Measurements from ENCODE around the gene KRTAP6-1.

The KRTAP6-1 gene

DNA sequence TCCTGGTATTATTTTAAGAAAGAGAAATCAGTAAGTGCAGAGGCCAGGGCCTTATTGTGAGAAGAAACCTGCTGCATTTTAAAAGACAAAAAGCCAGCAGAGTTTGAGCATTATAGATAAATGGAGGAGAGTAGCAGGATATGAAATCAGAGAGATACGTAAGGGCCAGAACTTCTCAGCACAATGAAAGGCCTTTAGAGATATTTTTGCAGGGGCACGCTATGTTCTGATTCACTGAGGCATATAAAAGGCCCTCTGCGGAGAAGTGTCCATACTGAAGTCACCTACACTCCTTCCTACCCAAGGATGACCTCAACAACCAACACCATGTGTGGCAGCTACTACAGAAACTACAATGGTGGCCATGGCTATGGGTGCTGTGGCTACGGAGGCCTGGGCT lies 21.6 kb downstream of the KRTAP6-1 start, which contains the start of gene KRTAP6-3:
Gene KRTAP6-3 (plus strand): TSS at position 301 of the 400 bp plus-strand sequence. CDS start 6 bp downstream, at position 307.
- no peak for DNase-seq (ENCODE audit: low read depth, low spot score)
- ChIA-PET CTCF (no interaction called here), POLR2A (no interaction called here)

DNA sequence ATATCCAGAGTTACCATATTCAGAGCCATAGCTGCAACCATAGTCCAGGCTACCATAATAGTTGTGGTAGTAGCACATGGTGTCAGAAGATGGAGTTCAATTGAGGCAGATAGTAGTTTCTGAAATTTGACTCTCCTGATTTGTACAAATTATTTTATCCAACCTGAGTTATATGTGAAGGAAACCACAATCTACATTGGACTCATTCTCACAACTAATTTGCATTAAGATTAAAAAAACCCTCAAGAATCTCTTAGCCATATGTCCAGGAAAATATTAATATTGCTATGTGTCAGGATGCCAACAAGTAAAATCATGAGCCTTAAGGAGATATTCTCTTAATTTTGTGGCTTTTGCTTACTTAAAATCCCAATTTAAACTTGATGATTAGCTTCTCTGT lies 23.4 kb downstream of the KRTAP6-1 start, which contains the start of gene KRTAP22-2:
Gene KRTAP22-2 (minus strand): TSS at position 101 of the 400 bp plus-strand sequence.
- no peak for DNase-seq (ENCODE audit: low read depth, low spot score)
- H3K4me3 ChIP-seq (ENCODE audit: low read depth, low read length) = no peak within 1 kb of the TSS
- POLR2A ChIA-PET = no interaction called here
- CTCF ChIA-PET = no interaction called here
- no peak for TF ChIP-seq CTCF (IDR thresholded peaks at IDR 0.05; ENCODE audit: insufficient read depth, low read length, missing control alignments)

More for the DNA sequence above, 21.6 kb downstream of the KRTAP6-1 start, which contains the start of gene KRTAP6-3:
- no peak within 1 kb of the TSS for H3K4me3 ChIP-seq (ENCODE audit: low read depth, low read length)
- TF ChIP-seq CTCF (IDR thresholded peaks at IDR 0.05; ENCODE audit: insufficient read depth, low read length, missing control alignments) = no peak

- CTCF ChIA-PET = no interaction called here
- no peak overlapping the region for H3K4me3 ChIP-seq (ENCODE audit: low read depth, low read length)
- TF ChIP-seq CTCF (IDR thresholded peaks at IDR 0.05; ENCODE audit: insufficient read depth, low read length, missing control alignments) = no peak
- POLR2A ChIA-PET = no interaction called here
- DNase-seq (ENCODE audit: low read depth, low spot score) = no peak
Observed at GRCh38 chr21:30582870-30583269, 30.9 kb downstream of the KRTAP6-1 start.

- DNase-seq (ENCODE audit: low read depth, low spot score) = no peak
- POLR2A ChIA-PET = no interaction called here
- TF ChIP-seq CTCF (IDR thresholded peaks at IDR 0.05; ENCODE audit: insufficient read depth, low read length, missing control alignments) = no peak
- H3K4me3 ChIP-seq (ENCODE audit: low read depth, low read length) = no peak overlapping the region
- CTCF ChIA-PET = no interaction called here
Observed at GRCh38 chr21:30580132-30580531, 33.6 kb downstream of the KRTAP6-1 start.

DNA sequence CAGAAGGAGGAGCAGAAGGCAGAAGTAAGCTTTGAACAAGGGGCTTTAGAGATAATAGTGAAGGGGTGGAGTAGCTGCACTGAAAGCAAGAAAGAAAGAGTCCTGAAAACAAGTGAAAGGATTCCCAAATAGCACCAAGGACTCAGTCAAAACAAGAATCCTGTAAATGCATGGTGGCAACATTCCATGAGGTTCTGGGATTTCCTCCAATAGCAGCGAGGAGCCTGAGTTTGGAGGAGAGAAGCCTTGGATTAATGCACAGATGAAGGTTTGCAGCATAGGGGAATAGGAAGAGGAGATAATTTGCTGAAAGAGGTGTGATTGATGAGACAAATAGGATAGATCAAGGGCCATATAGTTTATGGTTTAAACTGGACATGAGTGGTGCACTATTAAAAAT lies 34.4 kb downstream of the KRTAP6-1 start:
- ChIA-PET POLR2A (no interaction called here), CTCF (no interaction called here)
- TF ChIP-seq CTCF (IDR thresholded peaks at IDR 0.05; ENCODE audit: insufficient read depth, low read length, missing control alignments) = no peak
- DNase-seq (ENCODE audit: low read depth, low spot score) = no peak
- H3K4me3 ChIP-seq (ENCODE audit: low read depth, low read length) = no peak overlapping the region

- ChIA-PET CTCF (no interaction called here), POLR2A (no interaction called here)
Observed at GRCh38 chr21:30577766-30578165, 36.0 kb downstream of the KRTAP6-1 start.

More at GRCh38 chr21:30577766-30578165, 36.0 kb downstream of the KRTAP6-1 start:
- no peak overlapping the region for H3K4me3 ChIP-seq (ENCODE audit: low read depth, low read length)
- no peak for DNase-seq (ENCODE audit: low read depth, low spot score)
- TF ChIP-seq CTCF (IDR thresholded peaks at IDR 0.05; ENCODE audit: insufficient read depth, low read length, missing control alignments) = no peak
